Measurements from ENCODE around the gene SEPTIN8. TPM values are rescaled to one million over a fixed set of nuclear protein-coding genes. Genes with fewer than 3 reads are reported as not detected.

The SEPTIN8 gene
- total and polyA plus RNA-seq, 2 donors (not counting 3 experiments of a cell fraction or from before 2014, with no cell fraction given), result 56.6 to 82.1 TPM

- no peak for TF ChIP-seq JUN (IDR thresholded peaks at IDR 0.05; ENCODE audit: borderline replicate concordance, insufficient read depth, insufficient read length, low read depth)
- no peak for TF ChIP-seq MYC (IDR thresholded peaks at IDR 0.05; ENCODE audit: low read depth, low read length)
- TF ChIP-seq EZH2 (IDR thresholded peaks at IDR 0.05; ENCODE audit: borderline replicate concordance, low read depth, low read length, severe bottlenecking), result no peak
- no peak for TF ChIP-seq POLR2AphosphoS5 (IDR thresholded peaks at IDR 0.05; ENCODE audit: insufficient read depth, low read depth, low read length)
- TF ChIP-seq CTCF (IDR thresholded peaks at IDR 0.05; ENCODE audit: extremely low read depth in 1 of 2, insufficient read depth in 1 of 2, low read depth in 1 of 2, low read length in 2 of 2), result no peak
- TF ChIP-seq GATA2 (IDR thresholded peaks at IDR 0.05; ENCODE audit: insufficient read depth, insufficient read length, low read depth, low read length), result no peak
- TF ChIP-seq POLR2A (IDR thresholded peaks at IDR 0.05; ENCODE audit: low read depth, low read length), result no peak
- no peak for TF ChIP-seq FOS (IDR thresholded peaks at IDR 0.05; ENCODE audit: borderline replicate concordance, insufficient read depth, low read length)
Observed at GRCh38 chr5:132788508-132788907, 11.5 kb upstream of the SEPTIN8 start.

More at GRCh38 chr5:132788508-132788907, 11.5 kb upstream of the SEPTIN8 start:
- dilution Hi-C loops (cut with MboI; ENCODE audit: extremely low pct_ligation_motif_present, low sequenced_read_pairs) (no loop called here), intact Hi-C loops (cut with micrococcal nuclease) (no loop called here)
- CTCF ChIA-PET, result no interaction called here
- Histone ChIP-seq H4K20me1 (replicated peaks; ENCODE audit: control insufficient read depth, extremely low read depth, insufficient read depth, low read length) (no peaks in the 10 kb centered on the region), H3K36me3 (ENCODE audit: control insufficient read depth in 2 of 2, extremely low read depth in 1 of 2, insufficient read depth in 2 of 2, low read length in 2 of 2) (no peaks in the 10 kb centered on the region), H2AFZ (ENCODE audit: low read depth, low read length) (no peak overlapping the region), H3K9me3 (replicated peaks; ENCODE audit: control insufficient read depth, insufficient read depth, low read length) (no peaks in the 10 kb centered on the region), H3K9ac (replicated peaks; ENCODE audit: extremely low read depth, insufficient read depth, low read length) (no peak overlapping the region), H3K4me2 (ENCODE audit: insufficient read depth, low read length) (no peak overlapping the region), H3K9me1 (replicated peaks; ENCODE audit: control insufficient read depth, extremely low read depth, insufficient read depth, low read length) (no peaks in the 10 kb centered on the region), H3K4me1 (ENCODE audit: control insufficient read depth, extremely low read depth, insufficient read depth, low read length) (no peaks in the 10 kb centered on the region), H3K4me3 (replicated peaks in 1 of 3; ENCODE audit: insufficient read depth in 1 of 3, low read depth in 1 of 3, low read length in 3 of 3) (no peak overlapping the region), H3K27me3 (ENCODE audit: control insufficient read depth in 2 of 2, insufficient read depth in 2 of 2, low read length in 2 of 2) (peaks cover 0 to 7% of the 10 kb centered on the region in 2 experiments), H3K27ac (ENCODE audit: insufficient read depth, low read depth, low read length) (no peak overlapping the region), H3K79me2 (ENCODE audit: control insufficient read depth, insufficient read depth, low read length) (no peaks in the 10 kb centered on the region)
- POLR2A ChIA-PET, result no interaction called here
- DNase-seq (ENCODE audit: low read depth, low spot score), result no peak
- BruUV-seq (replicated peaks), result no TSS peak
- no peak for FAIRE-seq

Data from endothelial cell of umbilical vein (primary cell).